Naive thymus-derived CD4-positive, alpha-beta T cell (primary cell): ENCODE results near the gene CCDC57. TPM values are rescaled to one million over a fixed set of nuclear protein-coding genes. Genes with fewer than 3 reads are reported as not detected.

Source experiments
- ATAC-seq: fragments of 150-1000 bp; cut with Tn5 transposase; 2 replicates; pipeline ENCODE4 v1.10.0; 2021; ENCODE audit warnings: mild to moderate bottlenecking, moderate library complexity
- CTCF ChIA-PET: fragments of 350-600 bp; sonication (Branson Sonifier 250); formaldehyde crosslinking; loops from one replicate; lab custom pipeline; 2021; ENCODE audit warnings: antibody characterized with exemption; lab: Charles Lee
- POLR2A ChIA-PET: fragments of 350-600 bp; sonication (Branson Sonifier 250); formaldehyde crosslinking; loops from one replicate; lab custom pipeline; 2021; ENCODE audit warnings: antibody characterized with exemption, inconsistent platforms; lab: Charles Lee
- DNase-seq, 9 donors: peaks; one replicate each; pipeline versions ENCODE4 v3.0.0 to v3.0.0-alpha.2; 2020 to 2022; ENCODE audit warnings: mixed read lengths in 1 of 9
- H3K27ac ChIP-seq: one replicate; pipeline ENCODE4 v1.7.0; 2013; ENCODE audit warnings: mild to moderate bottlenecking, low read depth, low read length, moderate library complexity
- H3K27me3 ChIP-seq, 2 donors: one replicate each; pipeline ENCODE4 v1.7.0; 2013; ENCODE audit warnings: low read length in 2 of 2, mild to moderate bottlenecking in 2 of 2, moderate library complexity in 2 of 2; ENCODE audit not compliant: control insufficient read depth in 2 of 2, insufficient read depth in 2 of 2
- H3K36me3 ChIP-seq, 3 experiments: 1 replicate in 2 of 3; 2 replicates in 1 of 3; pipeline ENCODE4 v1.7.0; 2013; ENCODE audit warnings: low read length in 3 of 3, mild to moderate bottlenecking in 3 of 3, moderate library complexity in 1 of 3; ENCODE audit not compliant: insufficient read depth in 3 of 3, control insufficient read depth in 2 of 3
- H3K4me1 ChIP-seq, 2 donors: one replicate each; pipeline ENCODE4 v1.7.0; 2013; ENCODE audit warnings: low read length in 2 of 2, mild to moderate bottlenecking in 2 of 2, moderate library complexity in 1 of 2; ENCODE audit not compliant: control insufficient read depth in 2 of 2, insufficient read depth in 2 of 2
- H3K4me3 ChIP-seq: 2 replicates; pipeline ENCODE4 v1.7.0; 2013; ENCODE audit warnings: mild to moderate bottlenecking, low read length
- H3K9me3 ChIP-seq, 3 experiments: 1 replicate in 2 of 3; 2 replicates in 1 of 3; pipeline ENCODE4 v1.7.0; 2013; ENCODE audit warnings: low read length in 3 of 3; ENCODE audit not compliant: control insufficient read depth in 2 of 3
- H3K27ac Mint-ChIP-seq, 9 donors: one replicate each; pipeline ENCODE4 v1.8.0; 2020 to 2022; ENCODE audit warnings: mixed read lengths in 9 of 9, mild to moderate bottlenecking in 8 of 9, moderate library complexity in 5 of 9, inconsistent platforms in 2 of 9
- H3K27me3 Mint-ChIP-seq, 5 donors: one replicate each; pipeline ENCODE4 v1.8.0; 2021 to 2022; ENCODE audit warnings: mixed read lengths in 5 of 5, mild to moderate bottlenecking in 1 of 5
- H3K36me3 Mint-ChIP-seq, 5 donors: one replicate each; pipeline ENCODE4 v1.8.0; 2020 to 2022; ENCODE audit warnings: mixed read lengths in 5 of 5, mild to moderate bottlenecking in 3 of 5, inconsistent platforms in 1 of 5
- H3K4me1 Mint-ChIP-seq, 7 donors: one replicate each; pipeline ENCODE4 v1.8.0; 2020 to 2022; ENCODE audit warnings: mixed read lengths in 7 of 7, mild to moderate bottlenecking in 3 of 7, inconsistent platforms in 1 of 7
- H3K4me3 Mint-ChIP-seq, 10 donors: one replicate each; pipeline ENCODE4 v1.8.0; 2020 to 2022; ENCODE audit warnings: mild to moderate bottlenecking in 10 of 10, mixed read lengths in 10 of 10, moderate library complexity in 6 of 10, inconsistent platforms in 2 of 10
- H3K9me3 Mint-ChIP-seq, 11 donors: one replicate each; pipeline ENCODE4 v1.8.0; 2020 to 2022; ENCODE audit warnings: mixed read lengths in 11 of 11, mild to moderate bottlenecking in 4 of 11, inconsistent platforms in 1 of 11, moderate library complexity in 1 of 11
- intact Hi-C, 2 donors: fragments of 100-400 bp; cut with micrococcal nuclease; formaldehyde crosslinking; loops; one replicate each; pipeline ENCODE4 v1.15.1; 2023
- polyA plus RNA-seq, 2 donors: library from polyadenylated mRNA; unstranded; fragments of 300-500 nt; fragmentation: Illumina TruSeq; gene quantifications; one replicate each; pipeline ENCODE4 v1.2.3, GENCODE V29; 2021
- total RNA-seq, 6 experiments: library from RNA in 5 of 6; stranded (reverse) in 5 of 6; gene quantifications; 1 replicate in 5 of 6; 2 replicates in 1 of 6; pipeline ENCODE4 v1.2.3 and lab custom pipeline; 2021 to 2026

CCDC57 gene
- total and polyA plus RNA-seq, 7 experiments from 2014 or later, result 32.1 to 127 (median 92.1) TPM

GRCh38 chr17:82105882-82106687, 106.6 kb downstream of the CCDC57 start:
- ChIA-PET CTCF (interaction anchor here (0.9 to 2.7 kb wide), 9 partner anchors 11 to 86 kb away, joined by 3 to 14 read pairs (median 5); partner anchors contain the start of gene DCXR), POLR2A (interaction anchor here (0.8 to 2.9 kb wide), 20 partner anchors 8 to 192 kb away, joined by 3 to 45 read pairs (median 4); partner anchors contain the start of genes DCXR, DUS1L and FASN)
- peak overlapping the region; percentile 87 to 94 (median 90) for H3K4me3 Mint-ChIP-seq
- intact Hi-C loops, result loop anchor here (1.0 to 2.0 kb wide), 5 partner anchors 14 to 49 kb away; no protein-coding TSS in a partner anchor
- Histone ChIP-seq H3K4me1 (peaks cover 17 to 25% of the 10 kb centered on the region in 2 donors), H3K27ac (peak overlapping the region; percentile 89), H3K36me3 (no peaks in the 10 kb centered on the region), H3K27me3 (no peaks in the 10 kb centered on the region), H3K4me3 (peak overlapping the region; percentile 73), H3K9me3 (no peaks in the 10 kb centered on the region)
- H3K27me3 Mint-ChIP-seq, result no peaks in the 10 kb centered on the region
- peak overlapping the region; percentile 95 to 99 (median 97) for H3K27ac Mint-ChIP-seq
- H3K9me3 Mint-ChIP-seq, result no peaks in the 10 kb centered on the region
- H3K36me3 Mint-ChIP-seq, result peaks cover 0 to 3% (median 0%) of the 10 kb centered on the region in 5 donors
- DNase-seq (peak; percentile 14 to 69 (median 56)), ATAC-seq (peak; percentile 89)
- peaks cover 18 to 44% (median 32%) of the 10 kb centered on the region in 7 donors for H3K4me1 Mint-ChIP-seq

GRCh38 chr17:82105417-82105881, 107.2 kb downstream of the CCDC57 start:
- H3K27ac Mint-ChIP-seq, result peak overlapping the region; percentile 80 to 99 (median 96)
- ChIA-PET CTCF (interaction anchor here (1.1 to 2.7 kb wide), 6 partner anchors 16 to 68 kb away, joined by 3 to 14 read pairs (median 8); partner anchors contain the start of gene DCXR), POLR2A (interaction anchor here (0.8 to 2.9 kb wide), 15 partner anchors 7 to 96 kb away, joined by 3 to 45 read pairs (median 5); partner anchors contain the start of genes DCXR, DUS1L and FASN)
- DNase-seq, result peak in 1 of 9 donors; percentile 9
- Histone ChIP-seq H3K36me3 (no peaks in the 10 kb centered on the region), H3K4me3 (peak overlapping the region; percentile 73), H3K27ac (peak overlapping the region; percentile 89), H3K27me3 (no peaks in the 10 kb centered on the region), H3K9me3 (no peaks in the 10 kb centered on the region), H3K4me1 (peaks cover 17 to 25% of the 10 kb centered on the region in 2 donors)
- no peaks in the 10 kb centered on the region for H3K27me3 Mint-ChIP-seq
- peaks cover 0 to 3% (median 0%) of the 10 kb centered on the region in 5 donors for H3K36me3 Mint-ChIP-seq
- no peak for ATAC-seq
- intact Hi-C loops, result no loop called here
- peak overlapping the region; percentile 51 to 94 (median 90) for H3K4me3 Mint-ChIP-seq
- peaks cover 18 to 48% (median 32%) of the 10 kb centered on the region in 7 donors for H3K4me1 Mint-ChIP-seq
- no peaks in the 10 kb centered on the region for H3K9me3 Mint-ChIP-seq

GRCh38 chr17:82104797-82105416, 107.7 kb downstream of the CCDC57 start:
- no peaks in the 10 kb centered on the region for H3K27me3 Mint-ChIP-seq
- peak overlapping the region in 9 of 10 donors; percentile 45 to 94 (median 61) for H3K4me3 Mint-ChIP-seq
- intact Hi-C loops, result no loop called here
- ATAC-seq (no peak), DNase-seq (no peak)
- peak overlapping the region; percentile 89 for H3K27ac ChIP-seq
- no peaks in the 10 kb centered on the region for H3K27me3 ChIP-seq
- POLR2A ChIA-PET, result interaction anchor here (1.6 to 2.9 kb wide), 5 partner anchors 11 to 67 kb away, joined by 3 to 45 read pairs (median 9); partner anchors contain the start of genes DCXR and DUS1L
- CTCF ChIA-PET, result interaction anchor here (2.7 kb wide), 1 partner anchor 16 kb away, joined by 14 read pairs; no protein-coding TSS in a partner anchor
- peaks cover 0 to 3% (median 0%) of the 10 kb centered on the region in 5 donors for H3K36me3 Mint-ChIP-seq
- H3K4me1 ChIP-seq, result peaks cover 17 to 25% of the 10 kb centered on the region in 2 donors
- H3K4me3 ChIP-seq, result no peak overlapping the region
- no peaks in the 10 kb centered on the region for H3K36me3 ChIP-seq
- no peaks in the 10 kb centered on the region for H3K9me3 ChIP-seq
- H3K27ac Mint-ChIP-seq, result peak overlapping the region; percentile 70 to 99 (median 95)
- peaks cover 18 to 53% (median 32%) of the 10 kb centered on the region in 7 donors for H3K4me1 Mint-ChIP-seq
- no peaks in the 10 kb centered on the region for H3K9me3 Mint-ChIP-seq

GRCh38 chr17:82103553-82104451, 108.8 kb downstream of the CCDC57 start:
- H3K4me3 Mint-ChIP-seq, result peak overlapping the region in 2 of 10 donors; percentile 39 to 49
- peaks cover 17 to 25% of the 10 kb centered on the region in 2 donors for H3K4me1 ChIP-seq
- H3K36me3 Mint-ChIP-seq, result peaks cover 0 to 3% (median 0%) of the 10 kb centered on the region in 5 donors
- H3K27me3 ChIP-seq, result no peaks in the 10 kb centered on the region
- H3K4me1 Mint-ChIP-seq, result peaks cover 18 to 51% (median 30%) of the 10 kb centered on the region in 7 donors
- intact Hi-C loops, result no loop called here
- no peaks in the 10 kb centered on the region for H3K27me3 Mint-ChIP-seq
- no peaks in the 10 kb centered on the region for H3K9me3 Mint-ChIP-seq
- ATAC-seq, result no peak
- POLR2A ChIA-PET, result interaction anchor here (0.7 to 2.9 kb wide), 4 partner anchors 16 to 23 kb away, joined by 3 to 45 read pairs (median 4); no protein-coding TSS in a partner anchor
- H3K27ac Mint-ChIP-seq, result peak overlapping the region in 6 of 9 donors; percentile 21 to 91 (median 73)
- H3K36me3 ChIP-seq, result no peaks in the 10 kb centered on the region
- CTCF ChIA-PET, result no interaction called here
- H3K27ac ChIP-seq, result no peak overlapping the region
- DNase-seq, result no peak
- H3K9me3 ChIP-seq, result no peaks in the 10 kb centered on the region
- H3K4me3 ChIP-seq, result no peak overlapping the region

- Mint-ChIP-seq H3K36me3 (no peaks in the 10 kb centered on the region), H3K4me3 (peak overlapping the region in 1 of 10 donors; percentile 41), H3K27ac (peak overlapping the region in 7 of 9 donors; percentile 8 to 83 (median 62)), H3K9me3 (no peaks in the 10 kb centered on the region), H3K4me1 (peaks cover 15 to 33% (median 23%) of the 10 kb centered on the region in 7 donors), H3K27me3 (no peaks in the 10 kb centered on the region)
- no peak overlapping the region for H3K4me3 ChIP-seq
- H3K27me3 ChIP-seq, result no peaks in the 10 kb centered on the region
- no peak overlapping the region for H3K27ac ChIP-seq
- POLR2A ChIA-PET, result interaction anchor here (0.7 to 1.3 kb wide), 2 partner anchors 22 to 25 kb away, joined by 3 read pairs; no protein-coding TSS in a partner anchor
- H3K36me3 ChIP-seq, result no peaks in the 10 kb centered on the region
- H3K9me3 ChIP-seq, result no peaks in the 10 kb centered on the region
- ATAC-seq (no peak), DNase-seq (peak in 1 of 9 donors; percentile 8)
- CTCF ChIA-PET, result interaction anchor here (0.6 kb wide), 1 partner anchor 31 kb away, joined by 3 read pairs; no protein-coding TSS in a partner anchor
- peaks cover 16 to 23% of the 10 kb centered on the region in 2 donors for H3K4me1 ChIP-seq
- intact Hi-C loops, result no loop called here
These were observed 110.6 kb downstream of the CCDC57 start for GRCh38 chr17:82101767-82102679.
